Measurements from ENCODE around the gene SMCHD1.

Gene SMCHD1

GRCh38 chr18:2655178-2655953, at the start of gene SMCHD1:
SMCHD1 (plus strand) TSS chr18:2655726; CDS start chr18:2656076, 350 bp downstream.
- peak; percentile 68 to 74 for DNase-seq

- DNase-seq: no peak
Observed at GRCh38 chr18:2606335-2606734, 49.2 kb upstream of the SMCHD1 start.

- no peak for DNase-seq
Observed at GRCh38 chr18:2609604-2610003, 45.9 kb upstream of the SMCHD1 start.

GRCh38 chr18:2610549-2610948, 45.0 kb upstream of the SMCHD1 start:
- DNase-seq: no peak

- DNase-seq: no peak
Observed at GRCh38 chr18:2612996-2613395, 42.5 kb upstream of the SMCHD1 start.

- no peak for DNase-seq
Observed at GRCh38 chr18:2617401-2617998, 38.0 kb upstream of the SMCHD1 start.

GRCh38 chr18:2618009-2618408, 37.5 kb upstream of the SMCHD1 start:
- no peak for DNase-seq

GRCh38 chr18:2625217-2625616, 30.3 kb upstream of the SMCHD1 start:
- no peak for DNase-seq

GRCh38 chr18:2627821-2628276, 27.7 kb upstream of the SMCHD1 start:
- no peak for DNase-seq

GRCh38 chr18:2629003-2629402, 26.5 kb upstream of the SMCHD1 start:
- DNase-seq: no peak

GRCh38 chr18:2635586-2635985, 19.9 kb upstream of the SMCHD1 start:
- DNase-seq: no peak

- no peak for DNase-seq
Observed at GRCh38 chr18:2636126-2636631, 19.3 kb upstream of the SMCHD1 start.

GRCh38 chr18:2641638-2642037, 13.9 kb upstream of the SMCHD1 start:
- DNase-seq: no peak

GRCh38 chr18:2642771-2643170, 12.8 kb upstream of the SMCHD1 start:
- no peak for DNase-seq

GRCh38 chr18:2644535-2644934, 11.0 kb upstream of the SMCHD1 start:
- DNase-seq: no peak

GRCh38 chr18:2651981-2652380, 3.5 kb upstream of the SMCHD1 start:
- no peak for DNase-seq

- DNase-seq: no peak
Observed at GRCh38 chr18:2653467-2653866, 2.1 kb upstream of the SMCHD1 start.

GRCh38 chr18:2654169-2654927, 1.2 kb upstream of the SMCHD1 start:
- no peak for DNase-seq

GRCh38 chr18:2654928-2655177, 673 bp upstream of the SMCHD1 start:
- DNase-seq: no peak

GRCh38 chr18:2655954-2656236, 369 bp downstream of the SMCHD1 start:
- no peak for DNase-seq

- peak in 1 of 2 experiments; percentile 50 for DNase-seq
Observed at GRCh38 chr18:2656237-2656980, 883 bp downstream of the SMCHD1 start.

- DNase-seq: no peak
Observed at GRCh38 chr18:2656981-2657512, 1.5 kb downstream of the SMCHD1 start.

All from SHP77 (cell line).